H1 (cell line): ENCODE results near the gene ECD. TPM values are rescaled to one million over a fixed set of nuclear protein-coding genes. Genes with fewer than 3 reads are reported as not detected.

Experiments used
- CTCF ChIA-PET: fragments of 300-600 bp; sonication (Branson Sonifier 250); formaldehyde crosslinking; loops from one replicate; lab custom pipeline; 2021; ENCODE audit not compliant: partially characterized antibody; lab: Charles Lee
- POLR2A ChIA-PET: fragments of 300-600 bp; sonication (Branson Sonifier 250); formaldehyde crosslinking; loops from one replicate; lab custom pipeline; 2021; ENCODE audit warnings: inconsistent platforms; ENCODE audit not compliant: partially characterized antibody; lab: Charles Lee
- DNase-seq, 2 experiments: peaks; one replicate each; pipeline versions ENCODE4 v3.0.0 to v3.0.0-alpha.2; 2010 to 2022; ENCODE audit warnings: low spot score in 2 of 2, low read depth in 1 of 2, mixed read lengths in 1 of 2
- FAIRE-seq: peaks from 2 replicates; lab custom pipeline; 2011; peaks lifted over from hg19 to GRCh38; lab: Jason Lieb, UNC
- H2AFZ ChIP-seq: 2 replicates; pipeline ENCODE4 v1.8.1; 2012; ENCODE audit warnings: low read length, inconsistent platforms
- H2AK5ac ChIP-seq: 2 replicates; pipeline ENCODE4 v1.6.1; 2013; ENCODE audit warnings: low read depth, low read length
- H2BK120ac ChIP-seq: replicated peaks from 2 replicates; pipeline ENCODE3; 2013; ENCODE audit warnings: low read depth, low read length, inconsistent platforms
- H2BK12ac ChIP-seq: 2 replicates; pipeline ENCODE4 v1.6.1; 2013; ENCODE audit warnings: low read depth, low read length
- H2BK15ac ChIP-seq: 2 replicates; pipeline ENCODE4 v1.6.1; 2013; ENCODE audit warnings: low read length
- H2BK20ac ChIP-seq: 2 replicates; pipeline ENCODE4 v1.6.1; 2013; ENCODE audit warnings: low read length
- H2BK5ac ChIP-seq: 2 replicates; pipeline ENCODE4 v1.6.1; 2013; ENCODE audit warnings: low read depth, low read length
- H3K14ac ChIP-seq: 2 replicates; pipeline ENCODE4 v1.6.1; 2013; ENCODE audit warnings: inconsistent platforms; ENCODE audit not compliant: insufficient read length
- H3K18ac ChIP-seq: 2 replicates; pipeline ENCODE4 v1.6.1; 2013; ENCODE audit warnings: low read length; ENCODE audit errors: extremely low read depth
- H3K23ac ChIP-seq: 2 replicates; pipeline ENCODE4 v1.6.1; 2013; ENCODE audit warnings: inconsistent platforms; ENCODE audit not compliant: insufficient read length
- H3K23me2 ChIP-seq: 2 replicates; pipeline ENCODE4 v1.6.1; 2013; ENCODE audit warnings: low read depth, low read length
- H3K27ac ChIP-seq: 2 replicates; pipeline ENCODE4 v1.6.1; 2011; ENCODE audit warnings: low read depth, low read length, inconsistent platforms
- H3K27me3 ChIP-seq, 4 experiments: replicated peaks in 1 of 4; 1 replicate in 1 of 4; 2 replicates in 3 of 4; pipeline versions ENCODE4 v1.6.1 to v1.8.1; 2011 to 2013; ENCODE audit warnings: low read length in 3 of 4, mild to moderate bottlenecking in 3 of 4, inconsistent platforms in 2 of 4, mixed read lengths in 2 of 4, moderate library complexity in 1 of 4; ENCODE audit not compliant: control insufficient read depth in 3 of 4, insufficient read depth in 3 of 4; ENCODE audit errors: extremely low read depth in 1 of 4
- H3K36me3 ChIP-seq, 4 experiments: 2 replicates each; pipeline versions ENCODE4 v1.6.1 to v1.8.1; 2011 to 2013; ENCODE audit warnings: mild to moderate bottlenecking in 4 of 4, low read length in 3 of 4, moderate library complexity in 2 of 4, control low read depth in 1 of 4, inconsistent platforms in 1 of 4; ENCODE audit not compliant: insufficient read depth in 4 of 4, control insufficient read depth in 2 of 4
- H3K4ac ChIP-seq: replicated peaks from 2 replicates; pipeline ENCODE3; 2013; ENCODE audit warnings: low read length, low read depth, mixed read lengths, inconsistent platforms; ENCODE audit not compliant: insufficient read length
- H3K4me1 ChIP-seq, 4 experiments: replicated peaks in 1 of 4; 1 replicate in 1 of 4; 2 replicates in 3 of 4; pipeline versions ENCODE4 v1.6.1 to v1.8.1; 2011 to 2013; ENCODE audit warnings: low read length in 3 of 4, inconsistent platforms in 2 of 4, mixed read lengths in 1 of 4; ENCODE audit not compliant: insufficient read depth in 4 of 4, control insufficient read depth in 3 of 4
- H3K4me2 ChIP-seq, 2 experiments: 2 replicates each; pipeline versions ENCODE4 v1.6.1 to v1.8.1; 2011 to 2013; ENCODE audit warnings: low read depth in 2 of 2, low read length in 2 of 2, control low read depth in 1 of 2, inconsistent platforms in 1 of 2, mild to moderate bottlenecking in 1 of 2; ENCODE audit not compliant: insufficient read depth in 1 of 2
- H3K4me3 ChIP-seq, 4 experiments: fragments of 200-600, 300-600 bp in 1 of 4; sonication (generic), shearing (Covaris generic), sonication (Bioruptor Twin) in 1 of 4; 2 replicates each; pipeline versions ENCODE4 v1.5.1 to v1.8.1; 2011 to 2016; ENCODE audit warnings: low read length in 4 of 4, low read depth in 3 of 4, control low read depth in 2 of 4, inconsistent platforms in 2 of 4, mild to moderate bottlenecking in 2 of 4, mixed read lengths in 1 of 4, moderate library complexity in 1 of 4; ENCODE audit not compliant: insufficient read depth in 2 of 4; ENCODE audit errors: extremely low read depth in 1 of 4
- H3K56ac ChIP-seq: replicated peaks from 2 replicates; pipeline ENCODE3; 2013; ENCODE audit warnings: low read depth, mild to moderate bottlenecking, mixed read lengths, low read length, inconsistent platforms; ENCODE audit not compliant: insufficient read length
- H3K79me1 ChIP-seq: 2 replicates; pipeline ENCODE4 v1.6.1; 2013; ENCODE audit warnings: low read depth, low read length, control low read depth
- H3K79me2 ChIP-seq, 2 experiments: 2 replicates each; pipeline versions ENCODE4 v1.6.1 to v1.8.1; 2012 to 2013; ENCODE audit warnings: low read length in 2 of 2, mild to moderate bottlenecking in 2 of 2, inconsistent platforms in 1 of 2; ENCODE audit not compliant: insufficient read depth in 2 of 2, control insufficient read depth in 1 of 2
- H3K9ac ChIP-seq, 4 experiments: replicated peaks in 1 of 4; 1 replicate in 1 of 4; 2 replicates in 3 of 4; pipeline versions ENCODE4 v1.6.1 to v1.8.1; 2011 to 2013; ENCODE audit warnings: low read depth in 3 of 4, low read length in 3 of 4, control low read depth in 2 of 4, mild to moderate bottlenecking in 2 of 4, moderate library complexity in 2 of 4, inconsistent platforms in 1 of 4; ENCODE audit errors: extremely low read depth in 1 of 4
- H3K9me3 ChIP-seq, 2 experiments: 2 replicates each; pipeline versions ENCODE4 v1.6.1 to v1.8.1; 2012 to 2013; ENCODE audit warnings: mild to moderate bottlenecking in 2 of 2, moderate library complexity in 2 of 2, control low read depth in 1 of 2, inconsistent platforms in 1 of 2, low read depth in 1 of 2, low read length in 1 of 2, mixed read lengths in 1 of 2; ENCODE audit not compliant: insufficient read depth in 2 of 2
- H4K20me1 ChIP-seq, 2 experiments: replicated peaks in 1 of 2; 2 replicates each; pipeline versions ENCODE3 to v1.8.1; 2011 to 2013; ENCODE audit warnings: inconsistent platforms in 2 of 2, low read length in 2 of 2, mild to moderate bottlenecking in 1 of 2; ENCODE audit not compliant: insufficient read depth in 2 of 2, control insufficient read depth in 1 of 2
- H4K5ac ChIP-seq: 2 replicates; pipeline ENCODE4 v1.6.1; 2013; ENCODE audit warnings: low read length, low read depth, mixed read lengths, inconsistent platforms; ENCODE audit not compliant: insufficient read length
- H4K8ac ChIP-seq: 2 replicates; pipeline ENCODE4 v1.8.0; 2013; ENCODE audit warnings: mild to moderate bottlenecking, moderate library complexity, low read length, inconsistent platforms; ENCODE audit not compliant: insufficient read depth; ENCODE audit errors: extremely low read depth
- H4K91ac ChIP-seq: replicated peaks from 2 replicates; pipeline ENCODE3; 2013; ENCODE audit warnings: low read length, mixed read lengths, inconsistent platforms; ENCODE audit not compliant: insufficient read length
- ATF3 ChIP-seq: IDR thresholded peaks from 2 replicates; pipeline ENCODE4 v1.6.1; 2011; ENCODE audit warnings: low read depth, mild to moderate bottlenecking, low read length; ENCODE audit not compliant: insufficient read depth
- CBX5 ChIP-seq: fragments of 300-800, 300-1000 bp; sonication (generic); IDR thresholded peaks from 2 replicates; pipeline ENCODE4 v1.7.1; 2016; ENCODE audit warnings: antibody characterized with exemption, low read length, low read depth
- CTCF ChIP-seq, 3 experiments: IDR thresholded peaks; 1 replicate in 2 of 3; 2 replicates in 1 of 3; pipeline versions ENCODE4 v1.5.1 to v1.6.1; 2011; ENCODE audit warnings: low read length in 3 of 3, mild to moderate bottlenecking in 3 of 3, inconsistent platforms in 2 of 3, low read depth in 1 of 3, moderate library complexity in 1 of 3; ENCODE audit not compliant: insufficient read depth in 1 of 3; ENCODE audit errors: control extremely low read depth in 1 of 3
- EZH2 ChIP-seq: fragments of 200-600 bp; sonication (generic); IDR thresholded peaks from 2 replicates; pipeline ENCODE4 v1.7.1; 2012; ENCODE audit warnings: low read depth, mild to moderate bottlenecking, moderate library complexity, low read length, inconsistent platforms; ENCODE audit not compliant: severe bottlenecking
- FOSL1 ChIP-seq: IDR thresholded peaks from 2 replicates; pipeline ENCODE4 v1.6.1; 2011; ENCODE audit warnings: mild to moderate bottlenecking, low read depth, low read length, moderate library complexity; ENCODE audit not compliant: insufficient read depth
- SP2 ChIP-seq: IDR thresholded peaks from 2 replicates; pipeline ENCODE4 v1.6.1; 2012; ENCODE audit warnings: mild to moderate bottlenecking, low read length, inconsistent platforms
- WGBS, 2 experiments: shearing (Covaris generic) in 1 of 2; methylation state at CpG; one replicate each; pipeline versions ENCODE4 v1.1.6 to v1.1.7; 2013 to 2015; ENCODE audit warnings: low lambda C conversion rate in 2 of 2, mixed read lengths in 2 of 2, inconsistent platforms in 1 of 2, low coverage in 1 of 2, missing lambda C conversion rate in 1 of 2; ENCODE audit not compliant: insufficient replicate concordance in 2 of 2, insufficient coverage in 1 of 2, insufficient read length in 1 of 2; ENCODE audit errors: extremely low coverage in 1 of 2, missing lambda C conversion rate in 1 of 2; 5-methylcytosine and 5-hydroxymethylcytosine counted together
- polyA plus RNA-seq, 7 experiments: library from polyadenylated mRNA; depleted of rRNA in 3 of 7; stranded (reverse) in 5 of 7; unstranded in 2 of 7; fragments of >200 nt in 5 of 7; fragments of 200-250 nt in 2 of 7; gene quantifications; 1 replicate in 5 of 7; 2 replicates in 1 of 7; 4 replicates in 1 of 7; pipeline versions ENCODE4 v1.2.1 to v1.2.3, GENCODE V29; 2011 to 2013; ENCODE audit warnings: missing spikeins in 2 of 7, mixed read lengths in 2 of 7
- total RNA-seq: library from RNA; stranded (reverse); fragmentation: NEBNext Ultra II Directional; extraction: Animal tissue kit (Norgen Biotek cat#: 25700); gene quantifications from 2 replicates; pipeline ENCODE4 v1.2.1, GENCODE V29; 2021
- TF ChIP-seq, protein P1 (sequence below): IDR thresholded peaks from 2 replicates; pipeline ENCODE4 v1.6.1; 2012; ENCODE audit warnings: low read length, inconsistent platforms
- TF ChIP-seq, protein P2 (sequence below): IDR thresholded peaks from 2 replicates; pipeline ENCODE4 v1.6.1; 2012; ENCODE audit warnings: inconsistent platforms

ECD gene
- total and polyA plus RNA-seq, 2 of the 8 experiments (the other 6 are each of a cell fraction or from before 2014, with no cell fraction given): 27.1 to 38.0 TPM

GRCh38 chr10:73206385-73206784, 38.6 kb upstream of the ECD start:
- ChIA-PET POLR2A (interaction anchor here (1.0 kb wide), 1 partner anchor 40 kb away, joined by 3 read pairs; no protein-coding TSS in a partner anchor), CTCF (interaction anchor here (1.0 kb wide), 1 partner anchor 10 kb away, joined by 4 read pairs; no protein-coding TSS in a partner anchor)
- H3K9ac ChIP-seq: no peak overlapping the region
- H2BK5ac ChIP-seq: no peak overlapping the region
- H3K79me1 ChIP-seq: no peaks in the 10 kb centered on the region
- no peak overlapping the region for H4K5ac ChIP-seq
- FAIRE-seq (no peak), DNase-seq (no peak)
- no peak overlapping the region for H2AK5ac ChIP-seq
- peaks cover 0 to 6% (median 1%) of the 10 kb centered on the region in 4 experiments; a peak in 2 of 8 replicates for H3K36me3 ChIP-seq
- H3K23me2 ChIP-seq: no peaks in the 10 kb centered on the region
- no peak overlapping the region for H2BK12ac ChIP-seq
- no peak overlapping the region for H3K56ac ChIP-seq
- H3K27ac ChIP-seq: no peak overlapping the region
- H2BK15ac ChIP-seq: no peak overlapping the region
- H4K8ac ChIP-seq: no peak overlapping the region
- no peak overlapping the region for H2BK20ac ChIP-seq
- peaks cover 19 to 25% of the 10 kb centered on the region in 2 experiments for H3K9me3 ChIP-seq
- H4K91ac ChIP-seq: no peak overlapping the region
- no peak overlapping the region for H3K4ac ChIP-seq
- no peak overlapping the region for H3K18ac ChIP-seq
- no peaks in the 10 kb centered on the region for H3K4me1 ChIP-seq
- H2AFZ ChIP-seq: no peak overlapping the region
- no peak overlapping the region for H3K14ac ChIP-seq
- no peaks in the 10 kb centered on the region for H4K20me1 ChIP-seq
- 93% methylated on average over 5 of the region's 5 CpGs; no CpG with 5 or more reads in 1 of the 2 experiments for WGBS, 2 experiments
- H3K4me3 ChIP-seq: no peak overlapping the region
- H3K27me3 ChIP-seq: no peaks in the 10 kb centered on the region
- no peak overlapping the region for H2BK120ac ChIP-seq
- no peak overlapping the region for H3K4me2 ChIP-seq
- H3K79me2 ChIP-seq: no peaks in the 10 kb centered on the region
- no peak overlapping the region for H3K23ac ChIP-seq
- TF ChIP-seq, protein P1, sequence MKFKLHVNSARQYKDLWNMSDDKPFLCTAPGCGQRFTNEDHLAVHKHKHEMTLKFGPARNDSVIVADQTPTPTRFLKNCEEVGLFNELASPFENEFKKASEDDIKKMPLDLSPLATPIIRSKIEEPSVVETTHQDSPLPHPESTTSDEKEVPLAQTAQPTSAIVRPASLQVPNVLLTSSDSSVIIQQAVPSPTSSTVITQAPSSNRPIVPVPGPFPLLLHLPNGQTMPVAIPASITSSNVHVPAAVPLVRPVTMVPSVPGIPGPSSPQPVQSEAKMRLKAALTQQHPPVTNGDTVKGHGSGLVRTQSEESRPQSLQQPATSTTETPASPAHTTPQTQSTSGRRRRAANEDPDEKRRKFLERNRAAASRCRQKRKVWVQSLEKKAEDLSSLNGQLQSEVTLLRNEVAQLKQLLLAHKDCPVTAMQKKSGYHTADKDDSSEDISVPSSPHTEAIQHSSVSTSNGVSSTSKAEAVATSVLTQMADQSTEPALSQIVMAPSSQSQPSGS: no peak
- TF ChIP-seq CBX5: no peak
- TF ChIP-seq ATF3: no peak
- TF ChIP-seq EZH2: no peak
- no peak for TF ChIP-seq SP2
- no peak for TF ChIP-seq FOSL1
- no peak for TF ChIP-seq CTCF (IDR thresholded peaks at IDR 0.05; ENCODE audit: control extremely low read depth in 1 of 3, insufficient read depth in 1 of 3, low read depth in 1 of 3, low read length in 3 of 3)
- TF ChIP-seq, protein P2, sequence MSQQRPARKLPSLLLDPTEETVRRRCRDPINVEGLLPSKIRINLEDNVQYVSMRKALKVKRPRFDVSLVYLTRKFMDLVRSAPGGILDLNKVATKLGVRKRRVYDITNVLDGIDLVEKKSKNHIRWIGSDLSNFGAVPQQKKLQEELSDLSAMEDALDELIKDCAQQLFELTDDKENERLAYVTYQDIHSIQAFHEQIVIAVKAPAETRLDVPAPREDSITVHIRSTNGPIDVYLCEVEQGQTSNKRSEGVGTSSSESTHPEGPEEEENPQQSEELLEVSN: no peak
